Measurements from ENCODE around the gene COA7. TPM values are rescaled to one million over a fixed set of nuclear protein-coding genes. Genes with fewer than 3 reads are reported as not detected.

Gene COA7
- total RNA-seq, 1 donor from 2014 or later, result 13.0 TPM

DNA sequence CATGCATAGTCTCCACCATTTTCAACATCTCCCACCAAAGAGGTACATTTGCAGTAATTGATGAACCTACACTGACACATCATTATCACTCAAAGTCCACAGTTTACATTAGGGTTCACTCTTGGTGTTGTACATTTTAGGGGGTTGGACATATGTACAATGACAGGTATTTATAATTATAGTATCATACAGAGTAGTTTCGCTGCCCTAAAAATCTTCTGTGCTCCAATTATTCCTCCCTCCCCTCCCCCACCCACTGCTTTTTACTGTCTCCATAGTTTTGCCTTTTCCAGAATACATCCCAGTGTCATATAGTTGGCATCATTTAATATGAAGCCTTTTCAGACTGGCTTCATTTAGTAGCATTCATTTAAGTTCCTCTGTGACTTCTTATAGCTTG, 13.6 kb downstream of the COA7 start:
- TF ChIP-seq, protein P1, sequence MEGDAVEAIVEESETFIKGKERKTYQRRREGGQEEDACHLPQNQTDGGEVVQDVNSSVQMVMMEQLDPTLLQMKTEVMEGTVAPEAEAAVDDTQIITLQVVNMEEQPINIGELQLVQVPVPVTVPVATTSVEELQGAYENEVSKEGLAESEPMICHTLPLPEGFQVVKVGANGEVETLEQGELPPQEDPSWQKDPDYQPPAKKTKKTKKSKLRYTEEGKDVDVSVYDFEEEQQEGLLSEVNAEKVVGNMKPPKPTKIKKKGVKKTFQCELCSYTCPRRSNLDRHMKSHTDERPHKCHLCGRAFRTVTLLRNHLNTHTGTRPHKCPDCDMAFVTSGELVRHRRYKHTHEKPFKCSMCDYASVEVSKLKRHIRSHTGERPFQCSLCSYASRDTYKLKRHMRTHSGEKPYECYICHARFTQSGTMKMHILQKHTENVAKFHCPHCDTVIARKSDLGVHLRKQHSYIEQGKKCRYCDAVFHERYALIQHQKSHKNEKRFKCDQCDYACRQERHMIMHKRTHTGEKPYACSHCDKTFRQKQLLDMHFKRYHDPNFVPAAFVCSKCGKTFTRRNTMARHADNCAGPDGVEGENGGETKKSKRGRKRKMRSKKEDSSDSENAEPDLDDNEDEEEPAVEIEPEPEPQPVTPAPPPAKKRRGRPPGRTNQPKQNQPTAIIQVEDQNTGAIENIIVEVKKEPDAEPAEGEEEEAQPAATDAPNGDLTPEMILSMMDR (IDR thresholded peaks at IDR 0.05; ENCODE audit: insufficient read depth, low read length, poor library complexity, severe bottlenecking), result no peak
- Histone ChIP-seq H3K36me3 (ENCODE audit: control insufficient read depth, insufficient read depth, low read length) (peaks cover 3% of the 10 kb centered on the region), H3K27me3 (ENCODE audit: control insufficient read depth, insufficient read depth, low read length) (no peaks in the 10 kb centered on the region)

DNA sequence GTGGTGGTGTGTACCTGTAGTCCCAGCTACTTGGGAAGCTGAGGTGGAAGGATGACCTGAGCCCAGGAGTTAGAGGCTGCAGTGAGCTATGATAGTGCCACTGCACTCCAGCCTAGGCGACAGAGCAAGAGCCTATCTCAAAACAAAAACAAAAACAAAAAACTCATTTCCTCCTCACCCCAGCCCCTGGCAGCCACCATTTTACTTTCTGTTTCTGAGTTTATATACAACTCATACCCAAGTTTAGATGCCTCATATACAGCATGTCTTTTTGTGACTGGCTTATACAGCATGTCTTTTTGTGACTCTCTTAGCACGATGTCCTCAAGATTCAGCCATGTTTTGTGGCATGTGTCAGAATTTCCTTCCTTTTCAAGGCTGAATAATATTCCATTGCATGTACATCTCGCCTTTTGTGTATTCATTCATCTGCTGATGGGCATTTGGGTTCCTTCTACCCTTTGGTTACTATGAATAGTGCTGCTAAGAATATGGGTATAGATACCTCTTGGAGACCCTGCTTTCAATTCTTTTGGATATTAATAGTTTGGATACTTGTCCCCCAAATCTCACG, 14.7 kb downstream of the COA7 start:
- no peak for DNase-seq (ENCODE audit: low read depth)
- TF ChIP-seq, protein P1 (IDR thresholded peaks at IDR 0.05; ENCODE audit: insufficient read depth, low read length, poor library complexity, severe bottlenecking), result no peak
- no peaks in the 10 kb centered on the region for H3K27me3 ChIP-seq (ENCODE audit: control insufficient read depth, insufficient read depth, low read length)

More for the DNA sequence above, 13.6 kb downstream of the COA7 start:
- no peak overlapping the region for H3K4me3 ChIP-seq (ENCODE audit: low read depth, low read length)
- no peak for DNase-seq (ENCODE audit: low read depth)

GRCh38 chr1:52681136-52681535, 17.0 kb downstream of the COA7 start:
- DNase-seq (ENCODE audit: low read depth), result no peak
- H3K4me3 ChIP-seq (ENCODE audit: low read depth, low read length), result no peak overlapping the region
- TF ChIP-seq, protein P1 (IDR thresholded peaks at IDR 0.05; ENCODE audit: insufficient read depth, low read length, poor library complexity, severe bottlenecking), result no peak
- no peaks in the 10 kb centered on the region for H3K36me3 ChIP-seq (ENCODE audit: control insufficient read depth, insufficient read depth, low read length)
- no peaks in the 10 kb centered on the region for H3K27me3 ChIP-seq (ENCODE audit: control insufficient read depth, insufficient read depth, low read length)

More for the DNA sequence above, 14.7 kb downstream of the COA7 start:
- Histone ChIP-seq H3K36me3 (ENCODE audit: control insufficient read depth, insufficient read depth, low read length) (peaks cover 3% of the 10 kb centered on the region), H3K4me3 (ENCODE audit: low read depth, low read length) (no peak overlapping the region)

DNA sequence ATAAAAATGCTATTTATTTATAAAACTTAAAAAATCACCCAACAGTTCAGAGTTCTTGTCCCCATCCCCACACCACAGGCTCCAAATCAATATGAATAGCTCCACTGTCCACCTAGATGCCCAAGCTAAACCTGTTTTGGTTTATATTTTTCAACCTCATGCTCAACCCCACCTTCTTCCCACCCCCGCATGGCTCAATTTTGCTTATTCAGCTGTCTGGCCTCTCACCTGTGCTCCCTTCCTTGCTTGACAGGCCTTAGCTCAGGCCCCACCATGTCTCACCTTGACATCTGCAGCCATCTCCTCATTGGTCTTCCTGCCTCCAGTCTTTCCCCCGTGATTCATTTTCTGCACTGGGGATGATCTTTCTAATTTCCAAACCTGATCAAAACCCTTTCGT, 17.8 kb downstream of the COA7 start:
- TF ChIP-seq, protein P1 (IDR thresholded peaks at IDR 0.05; ENCODE audit: insufficient read depth, low read length, poor library complexity, severe bottlenecking), result no peak
- no peaks in the 10 kb centered on the region for H3K36me3 ChIP-seq (ENCODE audit: control insufficient read depth, insufficient read depth, low read length)

GRCh38 chr1:52679498-52679897, 18.6 kb downstream of the COA7 start:
- TF ChIP-seq, protein P1 (IDR thresholded peaks at IDR 0.05; ENCODE audit: insufficient read depth, low read length, poor library complexity, severe bottlenecking), result no peak
- H3K4me3 ChIP-seq (ENCODE audit: low read depth, low read length), result no peak overlapping the region
- H3K36me3 ChIP-seq (ENCODE audit: control insufficient read depth, insufficient read depth, low read length), result no peaks in the 10 kb centered on the region

More for the DNA sequence above, 17.8 kb downstream of the COA7 start:
- no peak for DNase-seq (ENCODE audit: low read depth)
- Histone ChIP-seq H3K4me3 (ENCODE audit: low read depth, low read length) (no peak overlapping the region), H3K27me3 (ENCODE audit: control insufficient read depth, insufficient read depth, low read length) (no peaks in the 10 kb centered on the region)

GRCh38 chr1:52679048-52679447, 19.1 kb downstream of the COA7 start:
- Histone ChIP-seq H3K36me3 (ENCODE audit: control insufficient read depth, insufficient read depth, low read length) (no peaks in the 10 kb centered on the region), H3K4me3 (ENCODE audit: low read depth, low read length) (no peak overlapping the region), H3K27me3 (ENCODE audit: control insufficient read depth, insufficient read depth, low read length) (no peaks in the 10 kb centered on the region)
- TF ChIP-seq, protein P1 (IDR thresholded peaks at IDR 0.05; ENCODE audit: insufficient read depth, low read length, poor library complexity, severe bottlenecking), result no peak
- DNase-seq (ENCODE audit: low read depth), result no peak

More at GRCh38 chr1:52679498-52679897, 18.6 kb downstream of the COA7 start:
- no peaks in the 10 kb centered on the region for H3K27me3 ChIP-seq (ENCODE audit: control insufficient read depth, insufficient read depth, low read length)
- DNase-seq (ENCODE audit: low read depth), result no peak

Measured in kidney epithelial cell (primary cell).